Gastrocnemius medialis (tissue), 4 donors: ENCODE measurements around the gene PTPRCAP.
"Not testable (repeated sequence)": the region's sequence is repeated elsewhere in the genome, so short reads cannot be mapped to it uniquely, and the experiment has no call there.

Experiments used
- CTCF ChIP-seq, 5 experiments: fragments of 450-650 bp in 3 of 5; fragments of 200-600 bp in 2 of 5; sonication (generic) in 2 of 5; IDR thresholded peaks in 4 of 5; conservative IDR thresholded peaks in 1 of 5; 1 replicate in 4 of 5; 2 replicates in 1 of 5; pipeline ENCODE4 v1.5.1; 2016 to 2019; ENCODE audit warnings: antibody characterized with exemption in 5 of 5, mild to moderate bottlenecking in 3 of 5, moderate library complexity in 3 of 5
- POLR2A ChIP-seq, 2 donors: fragments of 450-650 bp; IDR thresholded peaks; one replicate each; pipeline ENCODE4 v1.6.1; 2017; ENCODE audit warnings: antibody characterized with exemption in 2 of 2, mild to moderate bottlenecking in 2 of 2, moderate library complexity in 2 of 2

GRCh38 chr11:67402192-67402839 lies 35.2 kb downstream of the PTPRCAP start:
- TF ChIP-seq CTCF (IDR thresholded peaks at IDR 0.05 in 4 of 5, conservative IDR thresholded peaks at IDR 0.05 in 1 of 5); POLR2A (IDR thresholded peaks at IDR 0.05): not testable (repeated sequence)
